Activated CD4-positive, alpha-beta T cell treated with anti-CD3 and anti-CD28 coated beads, Interleukin-2, amount 10 ng/mL, durations not matched to agents 24 days and 14 days (primary cell): ENCODE results near the gene TNFRSF1B. TPM values are rescaled to one million over a fixed set of nuclear protein-coding genes. Genes with fewer than 3 reads are reported as not detected.

ENCODE experiments used
- DNase-seq: peaks from one replicate; pipeline ENCODE4 v3.0.0; 2022
- H3K27ac Mint-ChIP-seq: one replicate; pipeline ENCODE4 v1.8.0; 2022; ENCODE audit warnings: mild to moderate bottlenecking, mixed read lengths
- H3K27me3 Mint-ChIP-seq: one replicate; pipeline ENCODE4 v1.8.0; 2022; ENCODE audit warnings: mixed read lengths
- H3K36me3 Mint-ChIP-seq: one replicate; pipeline ENCODE4 v1.8.0; 2022; ENCODE audit warnings: low read depth, mild to moderate bottlenecking, mixed read lengths
- H3K4me1 Mint-ChIP-seq: one replicate; pipeline ENCODE4 v1.8.0; 2021; ENCODE audit warnings: mixed read lengths
- H3K4me3 Mint-ChIP-seq: one replicate; pipeline ENCODE4 v1.8.0; 2022; ENCODE audit warnings: mild to moderate bottlenecking, moderate library complexity, mixed read lengths
- H3K9me3 Mint-ChIP-seq: one replicate; pipeline ENCODE4 v1.8.0; 2021; ENCODE audit warnings: mixed read lengths
- intact Hi-C: fragments of 100-400 bp; cut with micrococcal nuclease; formaldehyde crosslinking; loops from one replicate; pipeline ENCODE4 v1.15.1; 2023
- total RNA-seq: library from RNA; stranded (reverse); gene quantifications from 2 replicates; pipeline ENCODE4 v1.2.3, GENCODE V29; 2022

The TNFRSF1B gene
- total RNA-seq, 1 donor from 2014 or later = 145 TPM

GRCh38 chr1:12230549-12231275 lies 63.9 kb downstream of the TNFRSF1B start:
- no peaks in the 10 kb centered on the region for H3K9me3 Mint-ChIP-seq
- H3K4me3 Mint-ChIP-seq = peak overlapping the region; percentile 87
- peak; percentile 70 for DNase-seq
- H3K4me1 Mint-ChIP-seq = peaks cover 8% of the 10 kb centered on the region
- peaks cover 6% of the 10 kb centered on the region for H3K36me3 Mint-ChIP-seq
- H3K27me3 Mint-ChIP-seq = peaks cover 4% of the 10 kb centered on the region
- H3K27ac Mint-ChIP-seq = peak overlapping the region; percentile 37
- intact Hi-C loops = no loop called here

- Mint-ChIP-seq H3K36me3 (peaks cover 10% of the 10 kb centered on the region), H3K9me3 (no peaks in the 10 kb centered on the region), H3K4me1 (peaks cover 8% of the 10 kb centered on the region), H3K27ac (peak overlapping the region; percentile 59), H3K27me3 (peaks cover 4% of the 10 kb centered on the region), H3K4me3 (peak overlapping the region; percentile 87)
- intact Hi-C loops = no loop called here
- DNase-seq = no peak
Observed at GRCh38 chr1:12231276-12231595, 64.4 kb downstream of the TNFRSF1B start.

- no peak for DNase-seq
- H3K27me3 Mint-ChIP-seq = peaks cover 3% of the 10 kb centered on the region
- H3K4me1 Mint-ChIP-seq = peaks cover 8% of the 10 kb centered on the region
- intact Hi-C loops = no loop called here
- H3K9me3 Mint-ChIP-seq = no peaks in the 10 kb centered on the region
- H3K27ac Mint-ChIP-seq = no peak overlapping the region
- H3K4me3 Mint-ChIP-seq = no peak overlapping the region
- peaks cover 13% of the 10 kb centered on the region for H3K36me3 Mint-ChIP-seq
Observed at GRCh38 chr1:12232221-12232620, 65.4 kb downstream of the TNFRSF1B start.

GRCh38 chr1:12244078-12244477 lies 77.3 kb downstream of the TNFRSF1B start:
- H3K36me3 Mint-ChIP-seq = peaks cover 25% of the 10 kb centered on the region
- H3K27me3 Mint-ChIP-seq = no peaks in the 10 kb centered on the region
- intact Hi-C loops = no loop called here
- no peak overlapping the region for H3K27ac Mint-ChIP-seq
- H3K4me1 Mint-ChIP-seq = no peaks in the 10 kb centered on the region
- no peaks in the 10 kb centered on the region for H3K9me3 Mint-ChIP-seq
- DNase-seq = peak; percentile 62
- H3K4me3 Mint-ChIP-seq = no peak overlapping the region

- H3K27ac Mint-ChIP-seq = no peak overlapping the region
- H3K27me3 Mint-ChIP-seq = no peaks in the 10 kb centered on the region
- no peaks in the 10 kb centered on the region for H3K4me1 Mint-ChIP-seq
- no peak overlapping the region for H3K4me3 Mint-ChIP-seq
- DNase-seq = no peak
- H3K36me3 Mint-ChIP-seq = peaks cover 31% of the 10 kb centered on the region
- H3K9me3 Mint-ChIP-seq = no peaks in the 10 kb centered on the region
- intact Hi-C loops = no loop called here
Observed at GRCh38 chr1:12244585-12244984, 77.8 kb downstream of the TNFRSF1B start.

GRCh38 chr1:12245116-12245515 lies 78.3 kb downstream of the TNFRSF1B start:
- H3K27me3 Mint-ChIP-seq = no peaks in the 10 kb centered on the region
- H3K9me3 Mint-ChIP-seq = no peaks in the 10 kb centered on the region
- H3K4me1 Mint-ChIP-seq = no peaks in the 10 kb centered on the region
- no peak overlapping the region for H3K4me3 Mint-ChIP-seq
- no peak overlapping the region for H3K27ac Mint-ChIP-seq
- intact Hi-C loops = no loop called here
- no peak for DNase-seq
- H3K36me3 Mint-ChIP-seq = peaks cover 35% of the 10 kb centered on the region

GRCh38 chr1:12245733-12246132 lies 78.9 kb downstream of the TNFRSF1B start:
- intact Hi-C loops = no loop called here
- H3K4me1 Mint-ChIP-seq = no peaks in the 10 kb centered on the region

GRCh38 chr1:12246584-12246983 lies 79.8 kb downstream of the TNFRSF1B start:
- no peak for DNase-seq
- H3K36me3 Mint-ChIP-seq = peaks cover 45% of the 10 kb centered on the region
- H3K27me3 Mint-ChIP-seq = no peaks in the 10 kb centered on the region
- no peak overlapping the region for H3K27ac Mint-ChIP-seq
- no peak overlapping the region for H3K4me3 Mint-ChIP-seq
- intact Hi-C loops = no loop called here
- H3K4me1 Mint-ChIP-seq = no peaks in the 10 kb centered on the region
- no peaks in the 10 kb centered on the region for H3K9me3 Mint-ChIP-seq

More at GRCh38 chr1:12245733-12246132, 78.9 kb downstream of the TNFRSF1B start:
- Mint-ChIP-seq H3K9me3 (no peaks in the 10 kb centered on the region), H3K4me3 (no peak overlapping the region), H3K36me3 (peaks cover 40% of the 10 kb centered on the region), H3K27ac (no peak overlapping the region), H3K27me3 (no peaks in the 10 kb centered on the region)
- DNase-seq = no peak

- Mint-ChIP-seq H3K9me3 (no peaks in the 10 kb centered on the region), H3K27ac (no peak overlapping the region), H3K36me3 (peaks cover 49% of the 10 kb centered on the region), H3K4me3 (no peak overlapping the region), H3K27me3 (no peaks in the 10 kb centered on the region), H3K4me1 (no peaks in the 10 kb centered on the region)
- DNase-seq = no peak
- intact Hi-C loops = no loop called here
Observed at GRCh38 chr1:12249181-12249580, 82.4 kb downstream of the TNFRSF1B start.

- Mint-ChIP-seq H3K27me3 (no peaks in the 10 kb centered on the region), H3K36me3 (peaks cover 44% of the 10 kb centered on the region), H3K4me1 (no peaks in the 10 kb centered on the region), H3K9me3 (no peaks in the 10 kb centered on the region), H3K4me3 (no peak overlapping the region), H3K27ac (no peak overlapping the region)
- intact Hi-C loops = no loop called here
- DNase-seq = no peak
Observed at GRCh38 chr1:12249748-12250147, 83.0 kb downstream of the TNFRSF1B start.

GRCh38 chr1:12251442-12251841 lies 84.7 kb downstream of the TNFRSF1B start:
- Mint-ChIP-seq H3K9me3 (no peaks in the 10 kb centered on the region), H3K4me1 (no peaks in the 10 kb centered on the region), H3K36me3 (peaks cover 37% of the 10 kb centered on the region), H3K27me3 (no peaks in the 10 kb centered on the region), H3K27ac (no peak overlapping the region), H3K4me3 (no peak overlapping the region)
- intact Hi-C loops = no loop called here
- no peak for DNase-seq

GRCh38 chr1:12255913-12256312 lies 89.1 kb downstream of the TNFRSF1B start:
- peaks cover 46% of the 10 kb centered on the region for H3K36me3 Mint-ChIP-seq
- H3K9me3 Mint-ChIP-seq = no peaks in the 10 kb centered on the region
- intact Hi-C loops = no loop called here
- no peak overlapping the region for H3K27ac Mint-ChIP-seq
- no peak for DNase-seq
- H3K27me3 Mint-ChIP-seq = no peaks in the 10 kb centered on the region
- no peak overlapping the region for H3K4me3 Mint-ChIP-seq
- peaks cover 2% of the 10 kb centered on the region for H3K4me1 Mint-ChIP-seq

- no peak for DNase-seq
- intact Hi-C loops = no loop called here
- H3K4me3 Mint-ChIP-seq = no peak overlapping the region
- H3K4me1 Mint-ChIP-seq = peaks cover 2% of the 10 kb centered on the region
- H3K9me3 Mint-ChIP-seq = no peaks in the 10 kb centered on the region
- H3K27ac Mint-ChIP-seq = no peak overlapping the region
- no peaks in the 10 kb centered on the region for H3K27me3 Mint-ChIP-seq
- peaks cover 53% of the 10 kb centered on the region for H3K36me3 Mint-ChIP-seq
Observed at GRCh38 chr1:12258272-12258671, 91.5 kb downstream of the TNFRSF1B start.
